ENCODE data around the gene PI4KB. TPM values are rescaled to one million over a fixed set of nuclear protein-coding genes. Genes with fewer than 3 reads are reported as not detected.

The PI4KB gene
- total RNA-seq, 2 donors from 2014 or later, result 47.2 to 53.5 TPM

DNA sequence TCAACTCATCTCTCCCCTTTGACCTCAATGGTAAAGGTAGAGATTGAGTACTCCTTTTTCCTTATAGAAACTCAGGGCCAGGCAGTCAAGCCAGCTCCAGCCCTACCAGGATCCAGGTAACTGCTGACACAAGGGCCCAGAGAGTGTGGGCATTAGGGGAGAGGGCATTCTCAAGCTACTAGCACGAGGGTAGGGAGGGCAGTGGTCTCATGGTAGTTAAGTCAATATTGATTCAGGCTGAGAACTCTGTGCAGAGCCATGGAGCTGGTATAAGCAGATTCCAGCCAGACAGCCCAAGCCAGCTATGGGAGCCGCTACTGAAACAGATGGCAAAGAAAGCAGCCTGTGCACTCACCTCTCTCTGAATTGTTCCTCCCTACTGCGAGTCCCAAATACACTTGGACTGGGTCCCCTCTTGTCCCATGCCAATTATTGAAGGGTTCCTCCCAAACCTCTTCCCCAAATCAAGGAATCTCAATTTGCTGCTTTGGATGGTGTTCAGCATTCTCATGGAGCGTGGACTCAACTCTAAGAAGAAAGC is 2.8 kb downstream of the PI4KB start:
- intact Hi-C loops (cut with DNase I), result no loop called here
- H3K4me3 ChIP-seq, result no peak overlapping the region
- DNase-seq, result no peak
- no peaks in the 10 kb centered on the region for H3K27me3 ChIP-seq
- TF ChIP-seq, protein P1, sequence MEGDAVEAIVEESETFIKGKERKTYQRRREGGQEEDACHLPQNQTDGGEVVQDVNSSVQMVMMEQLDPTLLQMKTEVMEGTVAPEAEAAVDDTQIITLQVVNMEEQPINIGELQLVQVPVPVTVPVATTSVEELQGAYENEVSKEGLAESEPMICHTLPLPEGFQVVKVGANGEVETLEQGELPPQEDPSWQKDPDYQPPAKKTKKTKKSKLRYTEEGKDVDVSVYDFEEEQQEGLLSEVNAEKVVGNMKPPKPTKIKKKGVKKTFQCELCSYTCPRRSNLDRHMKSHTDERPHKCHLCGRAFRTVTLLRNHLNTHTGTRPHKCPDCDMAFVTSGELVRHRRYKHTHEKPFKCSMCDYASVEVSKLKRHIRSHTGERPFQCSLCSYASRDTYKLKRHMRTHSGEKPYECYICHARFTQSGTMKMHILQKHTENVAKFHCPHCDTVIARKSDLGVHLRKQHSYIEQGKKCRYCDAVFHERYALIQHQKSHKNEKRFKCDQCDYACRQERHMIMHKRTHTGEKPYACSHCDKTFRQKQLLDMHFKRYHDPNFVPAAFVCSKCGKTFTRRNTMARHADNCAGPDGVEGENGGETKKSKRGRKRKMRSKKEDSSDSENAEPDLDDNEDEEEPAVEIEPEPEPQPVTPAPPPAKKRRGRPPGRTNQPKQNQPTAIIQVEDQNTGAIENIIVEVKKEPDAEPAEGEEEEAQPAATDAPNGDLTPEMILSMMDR (IDR thresholded peaks at IDR 0.05), result no peak
- no peak overlapping the region for H3K27ac ChIP-seq
- H3K4me1 ChIP-seq, result no peaks in the 10 kb centered on the region
- H3K9me3 ChIP-seq, result no peaks in the 10 kb centered on the region
- H3K9ac ChIP-seq (ENCODE audit: low read depth in 2 of 2, low read length in 2 of 2), result no peak overlapping the region
- H3K36me3 ChIP-seq, result no peaks in the 10 kb centered on the region

DNA sequence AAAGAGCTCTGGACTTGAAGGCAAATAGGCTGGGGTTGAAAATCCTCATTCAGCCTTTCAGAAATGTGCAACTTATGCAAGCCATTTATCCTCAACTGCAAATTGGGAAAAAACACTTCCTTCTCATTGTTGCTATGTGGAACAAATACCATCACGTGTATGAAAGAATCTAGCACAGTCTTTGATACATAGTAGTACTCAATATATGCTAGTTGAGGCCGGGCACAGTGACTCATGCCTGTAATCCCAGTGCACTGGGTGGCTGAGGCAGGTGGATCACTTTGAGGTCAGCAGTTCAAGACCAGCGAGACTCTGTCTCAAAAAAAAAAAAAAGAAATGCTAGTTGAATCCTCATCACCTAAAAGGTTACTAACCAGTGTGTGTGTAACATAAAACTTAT is 8.2 kb downstream of the PI4KB start:
- TF ChIP-seq, protein P1 (IDR thresholded peaks at IDR 0.05), result no peak
- no peaks in the 10 kb centered on the region for H3K9me3 ChIP-seq

DNA sequence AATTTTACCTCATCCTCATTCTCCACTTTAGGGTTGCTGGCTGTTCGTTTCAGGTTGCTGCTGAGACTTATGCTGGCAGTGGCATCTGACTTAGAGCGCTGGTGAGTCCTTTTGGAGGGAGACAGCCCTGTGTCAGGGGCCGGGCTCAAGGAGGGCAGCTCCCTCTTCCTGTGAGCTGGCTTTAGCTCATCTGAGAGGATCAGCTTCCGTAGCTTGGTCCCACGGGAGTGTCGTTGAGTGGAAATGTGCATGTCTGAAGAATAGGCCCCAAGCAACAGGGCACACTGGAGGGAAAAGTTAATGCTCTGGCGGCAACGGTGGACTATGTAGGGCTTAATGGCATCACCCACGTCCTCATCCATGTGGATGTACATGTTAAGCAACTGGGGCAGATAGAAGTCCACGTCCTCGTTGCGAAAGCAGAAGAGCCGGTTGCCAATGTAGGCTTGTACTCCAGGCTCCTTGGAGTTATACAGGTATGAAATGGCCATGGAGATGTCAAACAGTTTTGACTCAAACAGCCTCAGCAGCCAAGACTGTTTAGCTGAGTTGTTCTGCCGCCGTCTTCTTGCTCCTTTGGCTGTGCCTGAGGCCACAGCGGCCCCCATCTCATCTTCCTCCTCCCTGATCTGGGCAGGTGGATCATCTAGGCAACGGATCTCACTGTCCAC is 11.5 kb downstream of the PI4KB start:
- DNase-seq, result no peak
- H3K9me3 ChIP-seq, result no peaks in the 10 kb centered on the region
- no peaks in the 10 kb centered on the region for H3K4me1 ChIP-seq
- peaks cover 5% of the 10 kb centered on the region for H3K36me3 ChIP-seq
- H3K9ac ChIP-seq (ENCODE audit: low read depth in 2 of 2, low read length in 2 of 2), result no peak overlapping the region
- TF ChIP-seq, protein P1 (IDR thresholded peaks at IDR 0.05), result no peak
- no peak overlapping the region for H3K27ac ChIP-seq
- no peaks in the 10 kb centered on the region for H3K27me3 ChIP-seq
- no peak overlapping the region for H3K4me3 ChIP-seq
- intact Hi-C loops (cut with DNase I), result no loop called here

More for the DNA sequence above, 8.2 kb downstream of the PI4KB start:
- Histone ChIP-seq H3K4me1 (no peaks in the 10 kb centered on the region), H3K4me3 (no peak overlapping the region), H3K27me3 (no peaks in the 10 kb centered on the region), H3K36me3 (peaks cover 5% of the 10 kb centered on the region), H3K27ac (no peak overlapping the region), H3K9ac (ENCODE audit: low read depth in 2 of 2, low read length in 2 of 2) (no peak overlapping the region)
- DNase-seq, result no peak
- intact Hi-C loops (cut with DNase I), result no loop called here

GRCh38 chr1:151314137-151314875 is 12.9 kb downstream of the PI4KB start:
- intact Hi-C loops (cut with DNase I), result no loop called here
- peak; percentile 61 for DNase-seq
- Histone ChIP-seq H3K27me3 (no peaks in the 10 kb centered on the region), H3K9ac (ENCODE audit: low read depth in 2 of 2, low read length in 2 of 2) (no peak overlapping the region), H3K4me1 (no peaks in the 10 kb centered on the region), H3K4me3 (no peak overlapping the region), H3K36me3 (peaks cover 5% of the 10 kb centered on the region), H3K27ac (no peak overlapping the region), H3K9me3 (no peaks in the 10 kb centered on the region)
- TF ChIP-seq, protein P1 (IDR thresholded peaks at IDR 0.05), result no peak

DNA sequence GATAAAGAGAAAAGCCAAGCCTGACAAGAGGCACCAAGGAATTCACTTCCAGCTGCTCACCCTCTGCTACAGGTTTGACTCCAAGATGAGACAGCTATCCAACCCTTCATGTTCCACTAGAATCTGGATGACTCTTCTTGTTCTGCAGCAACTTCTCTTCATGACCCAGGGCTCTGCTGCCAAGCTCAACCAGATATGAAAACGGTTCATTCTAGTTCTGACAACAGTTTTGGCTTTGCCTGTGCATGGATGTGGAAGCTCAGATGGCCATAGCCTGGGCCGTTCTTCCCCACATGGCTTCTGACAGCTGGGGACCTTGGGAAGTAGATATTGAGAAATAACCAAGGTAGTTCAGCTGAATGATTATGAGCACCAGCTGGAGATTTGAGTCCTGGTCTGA is 13.7 kb downstream of the PI4KB start:
- no peaks in the 10 kb centered on the region for H3K9me3 ChIP-seq
- H3K36me3 ChIP-seq, result peaks cover 5% of the 10 kb centered on the region
- H3K4me3 ChIP-seq, result no peak overlapping the region
- no peak for DNase-seq
- intact Hi-C loops (cut with DNase I), result no loop called here
- no peaks in the 10 kb centered on the region for H3K27me3 ChIP-seq
- no peaks in the 10 kb centered on the region for H3K4me1 ChIP-seq
- no peak overlapping the region for H3K9ac ChIP-seq (ENCODE audit: low read depth in 2 of 2, low read length in 2 of 2)
- H3K27ac ChIP-seq, result no peak overlapping the region
- TF ChIP-seq, protein P1 (IDR thresholded peaks at IDR 0.05), result no peak
